HG02610 (cell line): Measurements from ENCODE around the gene CAPN12.

Experiments
- ATAC-seq: cut with Tn5 transposase; IDR thresholded peaks from one replicate; pipeline ENCODE4 v1.9.1; 2021; ENCODE audit warnings: mild to moderate bottlenecking, moderate library complexity; ENCODE audit not compliant: unreplicated experiment

Gene CAPN12

GRCh38 chr19:38712161-38712748 lies 32.0 kb downstream of the CAPN12 start:
- no peak for ATAC-seq

DNA sequence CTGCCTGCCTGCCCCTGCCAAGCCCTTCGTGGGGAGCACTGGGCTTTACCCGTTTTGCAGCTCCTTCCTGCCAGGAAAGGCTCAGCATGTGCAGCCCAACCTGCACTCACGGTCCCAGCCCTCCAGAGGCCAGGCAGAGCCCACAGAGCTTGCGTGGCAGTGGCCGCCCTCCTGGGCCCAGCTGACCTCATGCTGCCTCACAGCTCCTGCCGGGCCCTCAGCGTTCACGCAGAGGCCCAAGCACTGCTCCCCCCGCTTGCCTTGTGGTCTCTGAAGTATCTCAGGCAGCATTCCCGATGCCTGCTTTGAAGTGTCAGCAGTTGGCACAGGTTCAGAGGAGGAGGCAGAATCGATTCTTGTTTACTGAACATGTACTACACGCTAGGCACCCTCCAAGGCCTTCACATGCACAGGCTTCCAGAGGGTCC lies 32.5 kb downstream of the CAPN12 start:
- ATAC-seq, result no peak

- no peak for ATAC-seq
Measured at GRCh38 chr19:38710928-38711725, 33.1 kb downstream of the CAPN12 start.

GRCh38 chr19:38710416-38710702 lies 33.9 kb downstream of the CAPN12 start:
- no peak for ATAC-seq

- ATAC-seq, result no peak
Measured at GRCh38 chr19:38709671-38710415, 34.4 kb downstream of the CAPN12 start.

DNA sequence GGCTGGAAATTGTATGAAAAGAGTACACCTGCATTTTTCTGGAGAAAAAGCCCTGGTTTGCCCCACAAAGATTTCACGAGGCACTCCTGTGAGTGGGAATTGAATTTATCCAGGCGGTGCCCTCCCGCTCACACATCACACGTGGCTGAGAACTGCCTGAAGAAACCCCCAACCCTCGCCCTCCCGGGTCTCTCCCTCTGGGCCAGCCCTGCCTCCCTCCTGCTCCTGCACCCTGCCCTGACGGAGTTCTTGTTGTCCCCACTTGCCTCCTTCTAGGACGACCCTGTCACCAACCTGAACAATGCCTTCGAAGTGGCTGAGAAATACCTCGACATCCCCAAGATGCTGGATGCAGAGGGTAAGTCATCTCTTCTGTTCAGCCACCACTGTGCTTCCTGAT lies 35.2 kb downstream of the CAPN12 start:
- no peak for ATAC-seq

DNA sequence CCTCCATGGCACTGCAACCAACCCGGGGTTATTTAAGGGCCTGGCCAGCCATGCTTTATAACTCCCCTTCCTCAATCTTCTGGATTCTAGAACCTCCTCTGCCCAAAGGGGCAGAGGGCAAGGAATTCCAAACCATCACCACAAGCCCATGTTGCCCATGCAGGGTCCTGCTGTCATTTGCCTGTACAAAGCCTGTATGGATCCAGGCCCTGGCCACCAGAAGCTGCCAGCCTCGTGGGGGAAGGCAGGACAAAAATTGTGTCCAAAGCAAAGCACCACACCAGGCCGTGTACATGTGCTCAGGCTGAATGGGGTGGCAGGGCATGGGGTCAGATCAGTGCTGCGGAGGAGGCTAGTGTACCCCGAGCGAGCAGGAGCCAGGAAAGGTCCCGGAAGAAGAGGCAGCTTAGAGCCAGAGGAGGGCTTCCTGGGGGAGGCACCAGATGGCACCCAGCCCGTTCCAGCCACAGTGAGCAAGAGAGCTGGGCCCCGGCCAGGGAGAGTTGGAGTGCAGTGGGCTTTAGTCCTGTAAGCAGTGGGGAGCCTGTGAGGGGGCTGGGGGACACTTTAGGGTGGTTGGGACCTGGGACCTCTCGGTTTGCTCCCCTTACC lies 35.8 kb downstream of the CAPN12 start:
- ATAC-seq, result no peak

DNA sequence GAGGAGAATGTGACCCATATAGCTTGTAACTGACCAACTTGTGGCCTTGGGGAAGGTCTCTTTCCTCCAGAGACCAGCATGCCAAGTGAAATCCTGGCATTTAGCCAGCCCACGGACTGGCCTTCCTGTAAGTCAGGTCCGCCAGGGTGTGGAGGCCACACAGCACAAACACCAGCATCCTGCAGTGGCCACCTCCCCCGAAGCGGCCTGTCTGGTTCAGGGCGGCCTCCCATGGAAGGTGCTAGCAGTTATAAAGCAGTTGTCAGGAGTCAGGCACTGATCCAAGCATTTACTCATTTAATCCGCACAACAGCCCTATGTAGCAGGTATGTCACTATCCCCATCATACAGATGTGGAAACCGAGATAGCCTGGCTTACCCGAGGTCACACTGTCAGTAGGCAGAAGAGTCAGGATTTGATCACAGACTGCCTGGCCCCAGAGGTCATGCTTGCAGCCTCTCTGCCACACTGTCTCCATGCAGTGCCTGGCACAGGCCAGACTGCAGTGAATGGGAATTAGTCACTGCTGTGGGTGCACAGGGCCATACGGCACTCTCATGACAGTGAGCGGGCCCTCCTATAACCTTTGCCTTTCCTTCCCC lies 36.7 kb downstream of the CAPN12 start:
- ATAC-seq, result no peak

DNA sequence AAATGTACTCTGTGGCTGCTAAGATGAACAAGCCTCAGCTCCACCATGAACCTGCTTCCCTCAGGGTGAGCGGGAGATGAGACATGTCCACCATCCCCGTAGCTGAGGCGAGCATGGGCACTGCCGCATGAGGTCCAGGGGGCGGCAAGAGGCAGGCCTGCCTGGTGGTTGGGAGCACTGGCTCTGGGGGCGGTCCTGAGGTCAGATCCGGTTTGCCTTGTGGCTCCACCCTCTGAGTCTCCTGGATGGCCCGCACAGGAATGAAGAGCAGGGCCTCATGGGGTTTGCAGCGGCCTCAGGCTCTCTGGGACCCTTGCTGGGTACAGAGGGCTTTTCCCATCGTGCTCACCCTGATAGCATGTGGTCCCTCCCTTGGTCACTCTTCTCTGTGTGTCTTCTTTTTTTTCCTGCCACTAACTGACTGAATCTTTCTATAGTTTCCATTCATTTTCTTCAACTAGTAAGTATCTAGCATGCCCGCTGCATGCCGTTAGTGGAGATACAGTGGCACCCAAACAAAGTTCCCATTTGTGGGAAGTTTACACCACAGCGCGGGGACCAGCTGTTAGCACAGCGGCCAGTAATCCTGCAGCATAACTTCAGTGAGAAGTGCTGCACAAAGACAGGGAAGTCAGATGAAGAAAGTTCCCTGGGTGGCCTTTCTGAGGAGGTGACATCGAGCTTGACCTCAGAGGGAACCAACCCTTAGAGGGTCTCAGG lies 37.3 kb downstream of the CAPN12 start:
- ATAC-seq, result no peak

DNA sequence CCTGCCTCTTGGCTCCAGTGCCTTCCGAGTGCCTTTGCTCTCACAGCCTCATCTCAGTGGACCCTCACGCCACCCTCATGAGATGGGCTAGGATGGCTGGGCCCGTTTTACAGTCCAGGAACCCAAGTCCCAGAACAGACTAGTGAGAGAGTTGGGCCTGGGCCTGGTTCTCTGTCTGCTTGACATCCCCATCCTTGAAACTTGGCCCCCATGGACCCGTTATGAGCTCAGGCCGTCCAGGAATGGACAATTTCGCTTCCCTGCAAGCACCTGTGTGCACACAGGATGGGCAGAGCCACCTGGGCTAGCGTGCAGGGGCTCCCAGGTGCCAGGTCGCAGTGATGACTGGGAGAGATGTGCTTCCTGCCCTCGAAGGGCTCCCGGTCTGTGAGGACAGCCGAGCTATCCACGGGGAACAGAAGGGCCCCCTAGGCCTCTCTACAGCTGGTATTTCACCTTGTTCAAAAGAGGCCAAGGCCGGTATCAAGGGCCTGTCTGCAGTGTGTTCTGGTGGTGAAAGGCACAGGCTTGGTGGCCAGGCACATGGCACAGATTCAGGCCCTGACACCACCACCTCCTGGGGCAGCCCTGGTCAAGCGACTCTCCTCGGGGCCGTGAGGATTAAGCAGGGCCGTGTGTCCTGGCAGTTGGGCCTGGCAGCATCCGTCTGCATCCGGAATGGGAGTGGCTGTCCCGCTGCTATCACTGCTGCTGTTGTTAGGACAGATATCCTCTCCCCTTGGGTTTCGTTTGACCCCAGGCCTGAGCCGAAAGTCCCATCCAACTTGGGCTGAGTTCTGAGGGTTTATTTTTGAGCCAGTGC lies 38.9 kb downstream of the CAPN12 start:
- no peak for ATAC-seq

DNA sequence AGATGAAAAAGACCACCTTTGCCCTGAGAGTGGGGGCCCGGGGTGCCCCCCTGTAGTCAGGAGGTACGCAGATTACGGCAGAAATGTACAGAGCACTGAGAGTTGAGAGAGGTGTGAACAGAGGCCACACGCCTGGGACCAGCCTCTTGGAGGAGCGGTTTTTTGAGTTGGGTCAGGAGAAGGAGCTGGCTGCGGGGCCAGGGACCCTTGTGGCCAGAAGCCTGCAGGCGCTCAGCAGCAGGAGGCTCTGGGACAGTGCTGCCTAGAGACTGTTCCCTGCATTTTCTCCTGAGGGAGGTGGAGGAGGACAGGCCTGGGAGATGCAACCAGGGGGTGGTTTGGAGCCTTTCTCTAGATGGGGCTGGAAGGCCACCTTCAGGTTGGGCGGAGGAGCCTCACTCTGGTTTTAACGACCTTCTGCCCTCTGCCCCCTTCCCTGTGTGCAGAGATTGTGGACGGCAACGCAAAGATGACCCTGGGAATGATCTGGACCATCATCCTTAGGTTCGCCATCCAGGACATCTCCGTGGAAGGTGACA lies 39.7 kb downstream of the CAPN12 start:
- ATAC-seq, result no peak

- no peak for ATAC-seq
Measured at GRCh38 chr19:38703509-38703908, 40.8 kb downstream of the CAPN12 start.

DNA sequence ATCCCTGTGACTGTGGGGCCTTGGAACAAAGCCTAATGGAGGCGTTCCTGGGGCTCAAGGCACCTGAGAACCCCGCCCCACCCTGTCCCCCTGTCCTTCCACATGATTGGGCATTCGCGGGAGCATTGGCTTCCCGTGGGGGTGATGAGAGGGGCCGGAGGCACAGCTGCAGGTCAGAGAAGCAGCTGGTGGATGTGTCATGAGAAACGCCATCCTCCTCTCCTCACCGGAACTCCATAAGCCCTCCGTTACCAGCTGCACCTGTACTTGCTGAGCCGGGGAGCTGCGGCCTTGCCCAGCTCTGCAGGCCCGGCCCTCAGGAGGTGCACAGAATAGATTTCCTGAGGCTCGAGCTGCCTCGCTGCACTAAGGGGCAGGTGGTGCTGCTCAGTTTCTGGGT lies 42.0 kb downstream of the CAPN12 start:
- no peak for ATAC-seq

DNA sequence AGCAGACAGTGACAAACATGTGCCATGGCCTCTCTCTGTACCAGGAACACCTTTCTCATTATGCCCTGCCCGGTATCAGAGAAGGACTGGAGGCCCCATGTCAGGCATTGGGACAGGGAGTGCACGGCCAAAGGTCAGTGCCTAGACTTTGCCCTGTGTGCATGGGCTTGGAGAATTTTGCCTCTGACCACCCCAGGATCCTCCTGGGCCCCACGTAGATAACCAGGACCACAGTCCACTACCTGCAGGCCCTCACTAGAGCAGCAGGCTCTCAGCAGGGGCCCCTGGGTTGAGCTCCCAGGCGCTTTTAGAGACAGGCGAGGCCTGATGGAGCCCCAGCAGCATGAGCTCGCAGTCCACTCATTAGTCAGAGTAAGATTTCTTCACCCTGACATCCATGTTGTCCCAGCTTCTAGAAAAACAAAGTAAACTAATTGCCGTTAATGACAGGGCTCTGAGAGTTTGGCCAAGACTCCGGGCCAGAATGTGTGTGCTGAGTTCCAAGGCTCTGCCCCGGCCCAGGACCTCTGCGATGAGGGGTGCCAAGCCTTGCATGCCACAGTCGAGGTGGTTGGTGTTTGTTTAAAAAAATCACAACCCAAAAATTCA lies 42.7 kb downstream of the CAPN12 start:
- ATAC-seq, result no peak

DNA sequence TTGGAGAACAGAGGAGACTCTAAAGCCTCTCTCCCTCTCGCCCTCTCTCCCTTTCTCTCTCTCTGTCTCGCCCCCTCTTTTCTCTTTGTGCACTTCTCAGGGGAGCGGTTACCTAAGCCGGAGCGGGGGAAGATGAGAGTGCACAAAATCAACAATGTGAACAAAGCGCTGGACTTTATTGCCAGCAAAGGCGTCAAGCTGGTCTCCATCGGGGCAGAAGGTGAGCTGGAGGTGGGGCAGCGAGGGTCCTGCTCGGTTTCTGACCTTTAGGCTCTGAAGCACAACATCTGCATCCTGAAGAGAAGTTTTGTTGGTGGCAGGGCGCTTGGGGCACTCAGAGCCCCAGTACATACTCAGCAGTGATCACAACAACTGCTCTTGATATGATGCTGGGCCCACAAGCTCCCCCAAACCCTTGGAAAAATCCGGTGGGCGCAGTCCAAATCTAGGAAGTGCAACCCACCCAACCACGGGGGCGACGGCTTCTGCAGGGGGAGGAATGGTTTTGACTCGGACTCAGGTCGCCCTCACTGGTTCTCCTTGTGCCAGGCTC lies 43.3 kb downstream of the CAPN12 start:
- ATAC-seq, result no peak

DNA sequence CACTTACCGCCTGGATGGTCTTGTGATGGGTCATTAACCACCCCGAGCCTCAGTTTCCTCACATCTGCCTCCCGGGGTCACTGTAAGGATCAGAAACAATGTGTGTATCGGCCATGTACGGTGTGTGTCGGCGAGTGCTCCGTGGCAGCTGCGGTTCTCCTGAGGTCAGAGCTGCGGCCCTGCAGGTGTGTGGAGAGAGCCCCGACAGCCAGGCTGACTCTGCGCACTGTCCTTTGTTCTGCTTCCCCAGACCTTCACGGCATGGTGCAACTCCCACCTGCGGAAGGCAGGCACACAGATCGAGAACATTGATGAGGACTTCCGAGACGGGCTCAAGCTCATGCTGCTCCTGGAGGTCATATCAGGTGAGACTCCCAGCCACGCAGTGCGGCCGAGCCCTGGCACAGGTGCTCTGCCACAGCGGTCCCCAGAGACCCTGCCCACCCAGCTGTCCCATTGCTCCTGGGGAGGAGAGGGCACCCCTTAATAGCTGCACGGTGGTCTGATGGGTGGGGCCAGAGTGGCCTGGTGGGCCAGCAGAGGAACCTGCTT lies 43.8 kb downstream of the CAPN12 start:
- ATAC-seq, result no peak

DNA sequence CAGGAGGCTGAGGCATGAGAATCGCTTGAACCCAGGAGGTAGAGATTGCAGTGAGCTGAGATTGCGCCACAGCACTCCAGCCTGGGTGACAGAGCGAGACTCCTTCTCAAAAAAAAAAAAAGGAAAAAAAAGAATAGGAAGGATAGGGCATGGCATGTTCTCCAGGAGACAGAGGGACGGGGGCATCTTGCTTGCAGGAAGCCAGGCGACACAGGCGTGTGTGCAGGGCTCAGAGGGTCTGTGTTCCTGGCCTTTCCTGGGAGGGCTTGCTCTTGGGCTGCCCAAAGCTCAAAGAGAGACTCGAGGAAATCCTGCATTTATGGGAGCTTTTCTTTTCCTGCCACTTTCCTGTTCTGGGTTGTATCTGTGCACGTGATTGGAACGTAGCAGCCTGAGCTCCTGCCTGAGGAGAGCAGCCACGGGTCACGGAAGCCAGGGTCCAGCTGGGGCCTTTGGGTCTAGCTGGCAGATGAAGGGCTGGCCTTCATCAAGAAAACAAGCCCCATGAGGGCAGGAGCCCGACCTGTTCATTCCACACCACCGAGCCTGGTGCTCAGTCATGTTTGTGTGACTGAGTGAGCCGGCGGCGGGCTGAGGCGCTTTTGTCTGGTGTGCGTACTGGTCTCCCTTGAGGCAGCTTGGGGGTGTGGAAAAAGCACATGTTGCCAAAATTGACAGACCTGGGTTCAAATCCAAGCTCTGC lies 44.5 kb downstream of the CAPN12 start:
- no peak for ATAC-seq

DNA sequence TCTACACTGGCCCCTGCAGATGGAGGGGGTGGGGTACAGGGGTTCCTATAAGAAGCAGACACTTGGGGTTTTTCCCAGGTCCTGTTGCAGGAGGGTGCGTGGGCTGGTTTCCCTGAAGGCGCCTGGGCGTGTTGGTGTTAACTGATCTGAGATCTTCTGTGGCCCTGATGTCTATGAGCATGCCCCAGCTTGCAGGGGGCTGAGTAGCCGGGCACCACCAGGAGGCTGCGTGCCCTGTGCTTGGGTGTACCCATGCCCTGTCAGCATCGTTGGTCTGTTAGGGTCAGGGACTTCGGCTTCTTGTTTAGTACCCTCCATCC lies 45.3 kb downstream of the CAPN12 start:
- no peak for ATAC-seq
